ENCODE data around the gene NAPG. TPM values are rescaled to one million over a fixed set of nuclear protein-coding genes. Genes with fewer than 3 reads are reported as not detected.

The NAPG gene
- total and polyA plus RNA-seq, 4 donors: 12.7 to 37.4 (median 26.2) TPM

DNA sequence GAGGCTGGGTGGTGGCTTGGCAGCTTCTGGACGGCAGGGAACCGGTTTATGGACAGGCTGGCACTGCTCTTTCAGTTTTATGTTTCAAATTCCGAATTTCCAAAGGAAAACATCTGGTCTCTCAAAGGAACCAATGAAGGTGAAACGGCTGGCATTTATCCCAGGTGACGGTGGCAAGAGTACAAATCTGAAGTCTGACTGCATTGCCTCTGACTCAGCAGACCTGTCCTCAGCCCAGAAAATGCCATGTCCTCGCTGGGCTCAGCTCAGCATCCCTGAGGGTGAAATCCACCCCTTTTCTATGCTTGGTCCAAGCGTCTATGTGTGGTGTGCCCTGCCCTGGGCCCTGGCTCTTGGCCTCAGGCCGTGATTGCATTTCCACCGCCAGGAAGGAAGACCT is 38.1 kb downstream of the NAPG start:
- no peak overlapping the region for H3K27ac ChIP-seq (ENCODE audit: low read depth in 1 of 2, low read length in 1 of 2)
- TF ChIP-seq, protein P1, sequence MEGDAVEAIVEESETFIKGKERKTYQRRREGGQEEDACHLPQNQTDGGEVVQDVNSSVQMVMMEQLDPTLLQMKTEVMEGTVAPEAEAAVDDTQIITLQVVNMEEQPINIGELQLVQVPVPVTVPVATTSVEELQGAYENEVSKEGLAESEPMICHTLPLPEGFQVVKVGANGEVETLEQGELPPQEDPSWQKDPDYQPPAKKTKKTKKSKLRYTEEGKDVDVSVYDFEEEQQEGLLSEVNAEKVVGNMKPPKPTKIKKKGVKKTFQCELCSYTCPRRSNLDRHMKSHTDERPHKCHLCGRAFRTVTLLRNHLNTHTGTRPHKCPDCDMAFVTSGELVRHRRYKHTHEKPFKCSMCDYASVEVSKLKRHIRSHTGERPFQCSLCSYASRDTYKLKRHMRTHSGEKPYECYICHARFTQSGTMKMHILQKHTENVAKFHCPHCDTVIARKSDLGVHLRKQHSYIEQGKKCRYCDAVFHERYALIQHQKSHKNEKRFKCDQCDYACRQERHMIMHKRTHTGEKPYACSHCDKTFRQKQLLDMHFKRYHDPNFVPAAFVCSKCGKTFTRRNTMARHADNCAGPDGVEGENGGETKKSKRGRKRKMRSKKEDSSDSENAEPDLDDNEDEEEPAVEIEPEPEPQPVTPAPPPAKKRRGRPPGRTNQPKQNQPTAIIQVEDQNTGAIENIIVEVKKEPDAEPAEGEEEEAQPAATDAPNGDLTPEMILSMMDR (IDR thresholded peaks at IDR 0.05; ENCODE audit: control extremely low read depth, extremely low read depth): no peak
- ATAC-seq (ENCODE audit: insufficient read depth, low FRiP score): no peak

DNA sequence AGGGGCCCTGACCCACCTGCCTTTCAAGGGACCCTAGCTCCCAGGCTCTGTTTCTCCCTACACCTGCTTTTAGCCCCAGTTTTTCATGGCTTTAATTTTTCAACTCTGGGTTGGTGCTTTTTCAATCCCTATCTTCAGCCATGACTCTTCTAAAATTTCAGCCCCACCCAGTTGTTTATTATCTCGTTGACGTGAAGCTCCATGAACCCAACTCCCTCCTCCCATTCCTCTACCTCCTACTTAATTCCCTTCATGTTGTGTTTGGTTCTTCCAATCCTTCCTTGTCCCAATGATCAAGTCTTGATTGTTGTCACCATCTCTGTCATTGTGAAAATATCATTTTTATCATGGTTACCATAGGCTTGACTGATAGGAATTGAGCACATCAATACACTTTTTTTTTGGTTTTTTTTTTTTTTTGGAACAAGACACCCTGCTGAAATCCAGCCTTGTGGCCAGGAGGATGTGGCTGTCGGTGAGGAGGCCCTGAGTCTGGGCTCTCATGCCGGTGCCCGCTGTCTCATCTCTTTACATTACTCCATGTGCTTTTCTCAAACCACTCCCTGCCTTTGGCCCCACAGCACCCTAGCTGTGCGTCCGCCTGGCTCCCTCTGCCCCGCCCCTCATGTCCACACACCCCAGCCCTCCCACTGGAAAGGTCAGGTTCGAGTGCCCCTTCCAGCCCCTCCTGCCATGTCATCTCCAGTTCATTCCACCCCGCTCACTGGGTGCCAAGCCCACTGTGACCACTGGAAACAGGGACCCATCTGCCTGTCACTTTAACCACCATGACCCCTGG is 39.3 kb downstream of the NAPG start:
- H3K4me1 ChIP-seq (ENCODE audit: control insufficient read depth in 5 of 5, insufficient read depth in 5 of 5, low read length in 5 of 5): peaks cover 0 to 5% (median 0%) of the 10 kb centered on the region in 5 donors
- no peaks in the 10 kb centered on the region for H3K36me3 ChIP-seq (ENCODE audit: control insufficient read depth in 4 of 4, insufficient read depth in 4 of 4, low read length in 4 of 4)
- peaks cover 0 to 2% (median 0%) of the 10 kb centered on the region in 4 donors for H3K9me3 ChIP-seq (ENCODE audit: control insufficient read depth in 4 of 4, insufficient read depth in 3 of 4, low read length in 3 of 4)
- TF ChIP-seq, protein P1 (IDR thresholded peaks at IDR 0.05; ENCODE audit: control extremely low read depth, extremely low read depth): no peak
- H3K9ac ChIP-seq (ENCODE audit: insufficient read depth in 1 of 2, low read length in 2 of 2): no peak overlapping the region
- H3K27ac ChIP-seq (ENCODE audit: low read depth in 1 of 2, low read length in 1 of 2): no peak overlapping the region
- no peaks in the 10 kb centered on the region for H3K27me3 ChIP-seq (ENCODE audit: control insufficient read depth in 3 of 3, insufficient read depth in 3 of 3, low read length in 2 of 3)
- ATAC-seq (ENCODE audit: insufficient read depth, low FRiP score) (no peak), DNase-seq (no peak)
- no peak overlapping the region for H3K4me3 ChIP-seq
- 92 to 96% methylated on average over 10 of the region's 10 CpGs for WGBS, 2 donors

More for the DNA sequence above, 38.1 kb downstream of the NAPG start:
- Histone ChIP-seq H3K4me1 (ENCODE audit: control insufficient read depth in 5 of 5, insufficient read depth in 5 of 5, low read length in 5 of 5) (peaks cover 0 to 11% (median 0%) of the 10 kb centered on the region in 5 donors), H3K9ac (ENCODE audit: insufficient read depth in 1 of 2, low read length in 2 of 2) (no peak overlapping the region), H3K36me3 (ENCODE audit: control insufficient read depth in 4 of 4, insufficient read depth in 4 of 4, low read length in 4 of 4) (peaks cover 0 to 1% (median 0%) of the 10 kb centered on the region in 4 donors), H3K4me3 (no peak overlapping the region), H3K27me3 (ENCODE audit: control insufficient read depth in 3 of 3, insufficient read depth in 3 of 3, low read length in 2 of 3) (no peaks in the 10 kb centered on the region), H3K9me3 (ENCODE audit: control insufficient read depth in 4 of 4, insufficient read depth in 3 of 4, low read length in 3 of 4) (peaks cover 0 to 2% (median 0%) of the 10 kb centered on the region in 4 donors)
- DNase-seq: no peak
- WGBS, 2 donors: 90 to 94% methylated on average over 9 of the region's 9 CpGs

- no peak overlapping the region for H3K4me3 ChIP-seq
- H3K9ac ChIP-seq (ENCODE audit: insufficient read depth in 1 of 2, low read length in 2 of 2): no peak overlapping the region
- no peak overlapping the region for H3K27ac ChIP-seq (ENCODE audit: low read depth in 1 of 2, low read length in 1 of 2)
- WGBS, 2 donors: 87 to 95% methylated on average over 5 of the region's 5 CpGs
- no peaks in the 10 kb centered on the region for H3K4me1 ChIP-seq (ENCODE audit: control insufficient read depth in 5 of 5, insufficient read depth in 5 of 5, low read length in 5 of 5)
- no peak for DNase-seq
- TF ChIP-seq, protein P1 (IDR thresholded peaks at IDR 0.05; ENCODE audit: control extremely low read depth, extremely low read depth): no peak
- H3K27me3 ChIP-seq (ENCODE audit: control insufficient read depth in 3 of 3, insufficient read depth in 3 of 3, low read length in 2 of 3): no peaks in the 10 kb centered on the region
- ATAC-seq (ENCODE audit: insufficient read depth, low FRiP score): no peak
- H3K9me3 ChIP-seq (ENCODE audit: control insufficient read depth in 4 of 4, insufficient read depth in 3 of 4, low read length in 3 of 4): peaks cover 0 to 2% (median 0%) of the 10 kb centered on the region in 4 donors
- no peaks in the 10 kb centered on the region for H3K36me3 ChIP-seq (ENCODE audit: control insufficient read depth in 4 of 4, insufficient read depth in 4 of 4, low read length in 4 of 4)
Observed at GRCh38 chr18:10565835-10566234, 40.0 kb downstream of the NAPG start.
